Keratinocyte (primary cell): Measurements from ENCODE around the gene TMEM39A. TPM values are rescaled to one million over a fixed set of nuclear protein-coding genes. Genes with fewer than 3 reads are reported as not detected.

Experiments used
- DNase-seq: peaks from one replicate; pipeline ENCODE4 v3.0.0-alpha.2; 2011; ENCODE audit warnings: low read depth, missing footprints, low spot score
- FAIRE-seq: peaks from 2 replicates; lab custom pipeline; 2011; peaks lifted over from hg19 to GRCh38; lab: Jason Lieb, UNC
- H2AFZ ChIP-seq: 2 replicates; pipeline ENCODE4 v1.6.0; 2012; ENCODE audit warnings: low read length, control low read depth, inconsistent platforms; ENCODE audit not compliant: control insufficient read depth
- H3K27ac ChIP-seq: 2 replicates; pipeline ENCODE4 v1.5.1; 2011; ENCODE audit warnings: low read length; ENCODE audit not compliant: control insufficient read depth, insufficient read depth
- H3K27me3 ChIP-seq: 3 replicates; pipeline ENCODE4 v1.6.0; 2011; ENCODE audit warnings: low read length; ENCODE audit not compliant: control insufficient read depth, insufficient read depth; ENCODE audit errors: extremely low read depth
- H3K36me3 ChIP-seq, 2 experiments: 2 replicates in 1 of 2; 3 replicates in 1 of 2; pipeline ENCODE4 v1.5.1; 2011; ENCODE audit warnings: low read length in 2 of 2, mild to moderate bottlenecking in 1 of 2; ENCODE audit not compliant: control insufficient read depth in 2 of 2, insufficient read depth in 2 of 2; ENCODE audit errors: extremely low read depth in 1 of 2
- H3K4me1 ChIP-seq: 3 replicates; pipeline ENCODE4 v1.5.1; 2011; ENCODE audit warnings: low read length; ENCODE audit not compliant: control insufficient read depth, insufficient read depth; ENCODE audit errors: extremely low read depth
- H3K4me2 ChIP-seq: 3 replicates; pipeline ENCODE4 v1.6.0; 2011; ENCODE audit warnings: low read depth, low read length; ENCODE audit not compliant: control insufficient read depth, insufficient read depth; ENCODE audit errors: extremely low read depth
- H3K4me3 ChIP-seq, 3 experiments: fragments of 200-600 bp in 1 of 3; sonication (generic) in 1 of 3; 2 replicates in 2 of 3; 3 replicates in 1 of 3; pipeline ENCODE4 v1.5.1; 2011 to 2016; ENCODE audit warnings: low read length in 3 of 3, mild to moderate bottlenecking in 3 of 3, control low read depth in 2 of 3, inconsistent platforms in 1 of 3, low read depth in 1 of 3, mixed read lengths in 1 of 3, mixed run types in 1 of 3, moderate library complexity in 1 of 3; ENCODE audit not compliant: control insufficient read depth in 2 of 3, insufficient read depth in 2 of 3; ENCODE audit errors: extremely low read depth in 1 of 3
- H3K79me2 ChIP-seq: 2 replicates; pipeline ENCODE4 v1.6.0; 2012; ENCODE audit warnings: low read length; ENCODE audit not compliant: control insufficient read depth, insufficient read depth
- H3K9ac ChIP-seq: 3 replicates; pipeline ENCODE4 v1.6.0; 2011; ENCODE audit warnings: low read length; ENCODE audit not compliant: control insufficient read depth, insufficient read depth; ENCODE audit errors: extremely low read depth
- H3K9me1 ChIP-seq: 3 replicates; pipeline ENCODE4 v1.6.0; 2011; ENCODE audit warnings: low read length; ENCODE audit not compliant: control insufficient read depth, insufficient read depth; ENCODE audit errors: extremely low read depth
- H3K9me3 ChIP-seq: 2 replicates; pipeline ENCODE4 v1.5.1; 2012; ENCODE audit warnings: low read depth, low read length; ENCODE audit not compliant: control insufficient read depth
- H4K20me1 ChIP-seq: 3 replicates; pipeline ENCODE4 v1.6.0; 2011; ENCODE audit warnings: low read length; ENCODE audit not compliant: control insufficient read depth, insufficient read depth; ENCODE audit errors: extremely low read depth
- EZH2 ChIP-seq: IDR thresholded peaks from one replicate; pipeline ENCODE4 v1.6.1; 2012; ENCODE audit warnings: inconsistent platforms, mild to moderate bottlenecking, low read length, moderate library complexity
- dilution Hi-C: fragments of 300-500 bp; cut with MboI; formaldehyde crosslinking; loops from one replicate; pipeline ENCODE4 v1.7.0; 2020; ENCODE audit warnings: low sequenced_read_pairs; ENCODE audit not compliant: extremely low pct_ligation_motif_present
- polyA plus RNA-seq, 5 experiments: library from polyadenylated mRNA; depleted of rRNA in 3 of 5; stranded (reverse) in 3 of 5; stranded (forward) in 1 of 5; unstranded in 1 of 5; fragments of >200 nt; gene quantifications; 1 replicate in 1 of 5; 2 replicates in 3 of 5; 3 replicates in 1 of 5; pipeline versions ENCODE4 v1.2.1 to v1.2.3, GENCODE V29; 2011 to 2012; ENCODE audit warnings: missing spikeins in 2 of 5, low read depth in 1 of 5, low replicate concordance in 1 of 5
- TF ChIP-seq, protein P1 (sequence below), 3 experiments: IDR thresholded peaks in 1 of 3; conservative IDR thresholded peaks in 1 of 3; optimal IDR thresholded peaks in 1 of 3; 2 replicates in 2 of 3; 3 replicates in 1 of 3; pipeline versions ENCODE3 to v1.5.1; 2011; ENCODE audit warnings: low read length in 3 of 3, mild to moderate bottlenecking in 3 of 3, moderate library complexity in 2 of 3, control low read depth in 1 of 3, inconsistent platforms in 1 of 3; ENCODE audit not compliant: insufficient read depth in 2 of 3; ENCODE audit errors: extremely low read depth in 1 of 3

The TMEM39A gene
- polyA plus RNA-seq, 1 donor (not counting 4 experiments of a cell fraction or from before 2014, with no cell fraction given): 26.3 TPM

GRCh38 chr3:119416873-119417272, 46.5 kb downstream of the TMEM39A start:
- Histone ChIP-seq H3K9me3 (no peaks in the 10 kb centered on the region), H3K4me2 (no peak overlapping the region), H3K4me3 (no peak overlapping the region), H3K79me2 (no peaks in the 10 kb centered on the region), H3K9me1 (no peaks in the 10 kb centered on the region), H3K9ac (no peak overlapping the region), H4K20me1 (no peaks in the 10 kb centered on the region), H3K36me3 (no peaks in the 10 kb centered on the region), H2AFZ (no peak overlapping the region), H3K27ac (no peak overlapping the region), H3K27me3 (no peaks in the 10 kb centered on the region), H3K4me1 (no peaks in the 10 kb centered on the region)
- DNase-seq: no peak
- FAIRE-seq: no peak
- dilution Hi-C loops: no loop called here
- TF ChIP-seq, protein P1, sequence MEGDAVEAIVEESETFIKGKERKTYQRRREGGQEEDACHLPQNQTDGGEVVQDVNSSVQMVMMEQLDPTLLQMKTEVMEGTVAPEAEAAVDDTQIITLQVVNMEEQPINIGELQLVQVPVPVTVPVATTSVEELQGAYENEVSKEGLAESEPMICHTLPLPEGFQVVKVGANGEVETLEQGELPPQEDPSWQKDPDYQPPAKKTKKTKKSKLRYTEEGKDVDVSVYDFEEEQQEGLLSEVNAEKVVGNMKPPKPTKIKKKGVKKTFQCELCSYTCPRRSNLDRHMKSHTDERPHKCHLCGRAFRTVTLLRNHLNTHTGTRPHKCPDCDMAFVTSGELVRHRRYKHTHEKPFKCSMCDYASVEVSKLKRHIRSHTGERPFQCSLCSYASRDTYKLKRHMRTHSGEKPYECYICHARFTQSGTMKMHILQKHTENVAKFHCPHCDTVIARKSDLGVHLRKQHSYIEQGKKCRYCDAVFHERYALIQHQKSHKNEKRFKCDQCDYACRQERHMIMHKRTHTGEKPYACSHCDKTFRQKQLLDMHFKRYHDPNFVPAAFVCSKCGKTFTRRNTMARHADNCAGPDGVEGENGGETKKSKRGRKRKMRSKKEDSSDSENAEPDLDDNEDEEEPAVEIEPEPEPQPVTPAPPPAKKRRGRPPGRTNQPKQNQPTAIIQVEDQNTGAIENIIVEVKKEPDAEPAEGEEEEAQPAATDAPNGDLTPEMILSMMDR (optimal IDR thresholded peaks at IDR 0.05 in 1 of 3, IDR thresholded peaks at IDR 0.05 in 1 of 3, conservative IDR thresholded peaks at IDR 0.05 in 1 of 3; ENCODE audit: extremely low read depth in 1 of 3, insufficient read depth in 2 of 3, low read length in 3 of 3): no peak
- no peak for TF ChIP-seq EZH2

GRCh38 chr3:119413603-119414280, 49.7 kb downstream of the TMEM39A start:
- no peak overlapping the region for H3K9ac ChIP-seq
- H3K4me3 ChIP-seq: no peak overlapping the region
- dilution Hi-C loops: no loop called here
- H2AFZ ChIP-seq: no peak overlapping the region
- DNase-seq: no peak
- no peaks in the 10 kb centered on the region for H3K9me1 ChIP-seq
- no peaks in the 10 kb centered on the region for H3K9me3 ChIP-seq
- H3K79me2 ChIP-seq: no peaks in the 10 kb centered on the region
- TF ChIP-seq, protein P1 (optimal IDR thresholded peaks at IDR 0.05 in 1 of 3, IDR thresholded peaks at IDR 0.05 in 1 of 3, conservative IDR thresholded peaks at IDR 0.05 in 1 of 3; ENCODE audit: extremely low read depth in 1 of 3, insufficient read depth in 2 of 3, low read length in 3 of 3): no peak
- TF ChIP-seq EZH2: no peak
- H3K27me3 ChIP-seq: no peaks in the 10 kb centered on the region
- no peak for FAIRE-seq
- no peaks in the 10 kb centered on the region for H3K4me1 ChIP-seq
- no peaks in the 10 kb centered on the region for H4K20me1 ChIP-seq
- H3K36me3 ChIP-seq: no peaks in the 10 kb centered on the region
- no peak overlapping the region for H3K4me2 ChIP-seq
- no peak overlapping the region for H3K27ac ChIP-seq
